Spleen (tissue), 11 donors: ENCODE results near the gene FRAS1. TPM values are rescaled to one million over a fixed set of nuclear protein-coding genes. Genes with fewer than 3 reads are reported as not detected.

Experiments
- DNase-seq: peaks from one replicate; pipeline ENCODE4 v3.0.0-alpha.2; 2020
- H3K27ac ChIP-seq, 8 donors: fragments of 200-600 bp; sonication (generic) in 7 of 8; 1 replicate in 4 of 8; 2 replicates in 4 of 8; pipeline versions ENCODE4 v1.5.0 to v1.8.0; 2016 to 2021; ENCODE audit warnings: inconsistent platforms in 4 of 8, mild to moderate bottlenecking in 4 of 8, moderate library complexity in 1 of 8
- H3K27me3 ChIP-seq, 7 donors: fragments of 200-600 bp; sonication (generic) in 6 of 7; replicated peaks in 1 of 7; 1 replicate in 4 of 7; 2 replicates in 3 of 7; pipeline versions ENCODE4 v1.5.0 to v1.8.0; 2016 to 2021; ENCODE audit warnings: inconsistent platforms in 3 of 7, mild to moderate bottlenecking in 1 of 7
- H3K36me3 ChIP-seq, 6 donors: fragments of 200-600 bp; sonication (generic) in 5 of 6; 1 replicate in 4 of 6; 2 replicates in 2 of 6; pipeline versions ENCODE4 v1.5.0 to v1.8.0; 2016 to 2021; ENCODE audit warnings: inconsistent platforms in 2 of 6
- H3K4me1 ChIP-seq, 6 donors: fragments of 200-600 bp; sonication (generic) in 5 of 6; 1 replicate in 3 of 6; 2 replicates in 3 of 6; pipeline versions ENCODE4 v1.5.0 to v1.8.0; 2016 to 2021; ENCODE audit warnings: inconsistent platforms in 3 of 6
- H3K4me3 ChIP-seq, 8 donors: fragments of 200-600 bp; sonication (generic) in 7 of 8; 1 replicate in 4 of 8; 2 replicates in 4 of 8; pipeline versions ENCODE4 v1.5.0 to v1.8.0; 2016 to 2021; ENCODE audit warnings: inconsistent platforms in 4 of 8, mild to moderate bottlenecking in 4 of 8, moderate library complexity in 2 of 8
- H3K9me3 ChIP-seq, 8 donors: fragments of 200-600 bp; sonication (generic) in 7 of 8; 1 replicate in 4 of 8; 2 replicates in 4 of 8; pipeline versions ENCODE4 v1.5.0 to v1.8.0; 2016 to 2021; ENCODE audit warnings: inconsistent platforms in 4 of 8
- CTCF ChIP-seq, 11 experiments: fragments of 200-600 bp in 7 of 11; fragments of 450-650 bp in 4 of 11; sonication (generic) in 4 of 11; IDR thresholded peaks in 8 of 11; conservative IDR thresholded peaks in 3 of 11; 1 replicate in 7 of 11; 2 replicates in 4 of 11; pipeline versions ENCODE4 v1.4.0 to v1.8.0; 2016 to 2021; ENCODE audit warnings: antibody characterized with exemption in 11 of 11, inconsistent platforms in 4 of 11, mild to moderate bottlenecking in 1 of 11
- POLR2A ChIP-seq, 3 donors: fragments of 450-650 bp; IDR thresholded peaks; one replicate each; pipeline ENCODE4 v1.5.1; 2017; ENCODE audit warnings: antibody characterized with exemption in 3 of 3, mild to moderate bottlenecking in 1 of 3
- POLR2AphosphoS5 ChIP-seq, 3 donors: sonication (generic); formaldehyde crosslinking; IDR thresholded peaks; one replicate each; pipeline ENCODE4 v1.5.1; 2017; ENCODE audit warnings: antibody characterized with exemption in 3 of 3
- WGBS, 5 donors: extraction: QIAGEN DNeasy Blood & Tissue Kit in 3 of 5; methylation state at CpG; one replicate each; pipeline versions ENCODE4 v1.1.5 to v1.1.7; 2013 to 2018; 5-methylcytosine and 5-hydroxymethylcytosine counted together
- intact Hi-C: fragments of 100-400 bp; cut with DNase I; formaldehyde crosslinking; loops from one replicate; pipeline ENCODE4 v1.15.0; 2023; ENCODE audit warnings: low total_unique reads
- polyA plus RNA-seq, 3 donors: library from polyadenylated mRNA; stranded (reverse); fragments of 200-250 nt; gene quantifications; one replicate each; pipeline ENCODE4 v1.2.1, GENCODE V29; 2013
- total RNA-seq, 7 donors: library from RNA; depleted of rRNA in 3 of 7; stranded (reverse); fragments of >200 nt in 3 of 7; fragmentation: NEBNext Ultra II Directional in 4 of 7; extraction: Animal tissue kit (Norgen Biotek cat#: 25700) in 4 of 7; gene quantifications; one replicate each; pipeline versions ENCODE4 v1.1.0 to v1.2.1, GENCODE V29; 2016 to 2021
- donor health status: healthy with polysubstance abuse.
- donor health status: DM: no; HTN: no; CAD: no; lungs with moderate emphysema.
- donor health status: DM: no; HTN: no; CAD: no.
- donor health status: Bipolar disorder and iron deficiency.
- donor health status: healthy.
- donor health status: DM: no; HTN: no; CAD: no.
- donor health status: DM: yes; HTN: yes; CAD: no.

FRAS1 gene
- total and polyA plus RNA-seq, 10 donors: 0.10 to 3.0 (median 1.3) TPM

GRCh38 chr4:78068481-78068880 is 11.4 kb downstream of the FRAS1 start:
- H3K27me3 ChIP-seq: peaks cover 0 to 14% (median 0%) of the 10 kb centered on the region in 7 donors
- no peaks in the 10 kb centered on the region for H3K4me1 ChIP-seq
- TF ChIP-seq CTCF (IDR thresholded peaks at IDR 0.05 in 8 of 11, conservative IDR thresholded peaks at IDR 0.05 in 3 of 11) (no peak), POLR2AphosphoS5 (IDR thresholded peaks at IDR 0.05) (no peak), POLR2A (IDR thresholded peaks at IDR 0.05) (no peak)
- H3K9me3 ChIP-seq: no peaks in the 10 kb centered on the region
- peak overlapping the region in 1 of 8 donors; percentile 3 for H3K27ac ChIP-seq
- intact Hi-C loops: no loop called here
- H3K4me3 ChIP-seq: no peak overlapping the region
- DNase-seq: no peak
- WGBS, 5 donors: 2 to 75% (median 68%) methylated on average over 1 of the region's 1 CpG
- H3K36me3 ChIP-seq: no peaks in the 10 kb centered on the region

DNA sequence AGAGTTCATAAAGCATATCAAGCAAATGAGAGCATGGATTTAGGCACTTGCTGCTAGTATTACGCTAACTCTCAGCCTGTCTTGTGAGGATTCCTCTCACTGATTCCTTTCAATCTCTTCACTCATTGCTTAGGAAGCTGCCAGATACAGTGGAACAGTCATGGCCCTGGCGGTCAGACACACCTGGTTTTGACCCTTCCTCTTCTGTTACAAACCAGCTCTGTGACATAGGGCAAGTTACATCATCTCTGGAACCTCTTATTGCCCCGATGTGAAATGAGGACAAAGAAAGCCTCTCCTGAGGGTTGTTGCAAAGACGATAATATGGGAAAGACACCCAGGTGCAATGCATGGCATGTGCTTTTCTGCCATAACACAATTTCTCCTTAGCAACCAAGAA is 12.2 kb downstream of the FRAS1 start:
- no peaks in the 10 kb centered on the region for H3K9me3 ChIP-seq
- H3K27ac ChIP-seq: peak overlapping the region in 1 of 8 donors; percentile 3
- H3K27me3 ChIP-seq: peaks cover 0 to 14% (median 0%) of the 10 kb centered on the region in 7 donors
- WGBS, 5 donors: 67 to 88% (median 77%) methylated on average over 3 to 4 of the region's 4 CpGs
- intact Hi-C loops: no loop called here
- TF ChIP-seq CTCF (IDR thresholded peaks at IDR 0.05 in 8 of 11, conservative IDR thresholded peaks at IDR 0.05 in 3 of 11) (no peak), POLR2AphosphoS5 (IDR thresholded peaks at IDR 0.05) (no peak), POLR2A (IDR thresholded peaks at IDR 0.05) (no peak)
- no peaks in the 10 kb centered on the region for H3K36me3 ChIP-seq
- no peak overlapping the region for H3K4me3 ChIP-seq
- H3K4me1 ChIP-seq: no peaks in the 10 kb centered on the region
- no peak for DNase-seq

DNA sequence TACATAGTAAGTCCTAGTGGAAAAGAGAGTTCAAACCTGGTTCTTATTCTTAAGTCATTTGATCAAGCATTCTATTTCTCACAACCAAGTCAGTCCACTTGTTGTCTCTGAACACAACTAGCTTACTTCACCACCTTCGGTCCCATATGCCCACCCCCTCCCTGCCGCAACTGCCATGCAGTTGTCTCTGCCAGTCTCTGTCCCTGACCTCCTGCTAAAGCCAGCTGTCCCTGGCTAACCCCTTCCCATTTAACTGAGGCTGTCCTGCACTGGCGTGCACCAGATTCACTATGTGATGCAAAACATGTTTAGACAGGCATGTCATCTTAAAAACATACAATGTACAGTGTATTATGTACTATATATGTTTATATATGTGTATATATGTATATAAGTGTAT is 12.7 kb downstream of the FRAS1 start:
- no peaks in the 10 kb centered on the region for H3K9me3 ChIP-seq
- WGBS, 5 donors: 54 to 94% (median 81%) methylated on average over 3 of the region's 3 CpGs

DNA sequence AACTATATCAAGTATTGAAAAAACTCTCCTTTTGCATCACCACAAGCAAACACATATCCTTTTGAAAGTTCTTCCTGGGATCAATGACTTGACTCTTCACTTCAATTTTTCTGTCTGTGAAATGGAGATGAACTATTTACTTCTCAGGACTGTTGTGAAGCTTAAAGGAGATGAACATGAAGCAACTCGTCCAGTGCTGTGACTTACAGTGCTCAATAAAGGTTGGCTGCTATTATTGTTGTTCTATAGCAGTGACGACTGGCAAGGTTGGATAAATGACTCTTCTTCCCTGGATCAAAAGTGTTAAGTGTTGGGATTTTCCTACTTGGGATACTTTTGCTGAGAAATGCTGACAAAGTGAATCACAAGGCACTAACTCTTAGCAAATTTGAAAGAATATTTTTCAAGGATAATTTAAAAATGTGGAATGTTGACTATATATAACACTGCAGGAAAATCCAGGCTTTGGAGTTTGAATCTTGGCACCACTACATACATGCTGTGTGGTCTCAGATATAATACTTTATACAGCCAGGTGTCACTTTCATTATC is 13.7 kb downstream of the FRAS1 start:
- no peak overlapping the region for H3K27ac ChIP-seq
- no peaks in the 10 kb centered on the region for H3K4me1 ChIP-seq
- no peaks in the 10 kb centered on the region for H3K9me3 ChIP-seq
- intact Hi-C loops: no loop called here
- TF ChIP-seq POLR2A (IDR thresholded peaks at IDR 0.05) (no peak), POLR2AphosphoS5 (IDR thresholded peaks at IDR 0.05) (no peak), CTCF (IDR thresholded peaks at IDR 0.05 in 8 of 11, conservative IDR thresholded peaks at IDR 0.05 in 3 of 11) (no peak)
- 68 to 86% (median 73%) methylated on average over 2 of the region's 2 CpGs for WGBS, 5 donors
- DNase-seq: no peak
- no peaks in the 10 kb centered on the region for H3K36me3 ChIP-seq
- H3K4me3 ChIP-seq: no peak overlapping the region
- H3K27me3 ChIP-seq: peaks cover 0 to 14% (median 0%) of the 10 kb centered on the region in 7 donors

More for the DNA sequence above, 12.7 kb downstream of the FRAS1 start:
- H3K27me3 ChIP-seq: peaks cover 0 to 19% (median 0%) of the 10 kb centered on the region in 7 donors
- H3K4me3 ChIP-seq: no peak overlapping the region
- intact Hi-C loops: no loop called here
- no peaks in the 10 kb centered on the region for H3K36me3 ChIP-seq
- no peak for TF ChIP-seq POLR2A (IDR thresholded peaks at IDR 0.05)
- TF ChIP-seq POLR2AphosphoS5 (IDR thresholded peaks at IDR 0.05): no peak
- TF ChIP-seq CTCF (IDR thresholded peaks at IDR 0.05 in 8 of 11, conservative IDR thresholded peaks at IDR 0.05 in 3 of 11): no peak
- H3K27ac ChIP-seq: no peak overlapping the region
- no peak for DNase-seq
- H3K4me1 ChIP-seq: no peaks in the 10 kb centered on the region
